CD8-positive, alpha-beta memory T cell (primary cell): ENCODE results near the gene FOXK2. TPM values are rescaled to one million over a fixed set of nuclear protein-coding genes. Genes with fewer than 3 reads are reported as not detected.
A peak's percentile ranks its signal among the peaks of the same experiment; 100 is the strongest.

Source experiments
- CTCF ChIA-PET: fragments of 350-600 bp; sonication (Branson Sonifier 250); formaldehyde crosslinking; loops from one replicate; lab custom pipeline; 2021; ENCODE audit warnings: antibody characterized with exemption; lab: Charles Lee
- POLR2A ChIA-PET: fragments of 350-600 bp; sonication (Branson Sonifier 250); formaldehyde crosslinking; loops from one replicate; lab custom pipeline; 2021; ENCODE audit warnings: antibody characterized with exemption; lab: Charles Lee
- DNase-seq, 5 donors: peaks; one replicate each; pipeline versions ENCODE4 v3.0.0 to v3.0.0-alpha.2; 2020 to 2022; ENCODE audit warnings: mixed read lengths in 1 of 5
- H3K27ac ChIP-seq: one replicate; pipeline ENCODE4 v1.7.0; 2013; ENCODE audit warnings: low read depth, mild to moderate bottlenecking, low read length, moderate library complexity
- H3K27me3 ChIP-seq: 2 replicates; pipeline ENCODE4 v1.7.0; 2013; ENCODE audit warnings: low read length, mild to moderate bottlenecking; ENCODE audit not compliant: insufficient read depth, poor library complexity, severe bottlenecking
- H3K36me3 ChIP-seq: 2 replicates; pipeline ENCODE4 v1.7.0; 2013; ENCODE audit warnings: mild to moderate bottlenecking, low read length, moderate library complexity; ENCODE audit not compliant: insufficient read depth
- H3K4me1 ChIP-seq: 2 replicates; pipeline ENCODE4 v1.7.0; 2013; ENCODE audit warnings: mild to moderate bottlenecking, low read length, moderate library complexity; ENCODE audit not compliant: insufficient read depth
- H3K4me3 ChIP-seq: 2 replicates; pipeline ENCODE4 v1.7.0; 2013; ENCODE audit warnings: mild to moderate bottlenecking, low read length
- H3K9me3 ChIP-seq: 2 replicates; pipeline ENCODE4 v1.7.0; 2013; ENCODE audit warnings: mild to moderate bottlenecking, low read length
- H3K27ac Mint-ChIP-seq, 8 donors: one replicate each; pipeline ENCODE4 v1.8.0; 2020 to 2021; ENCODE audit warnings: mixed read lengths in 8 of 8, mild to moderate bottlenecking in 6 of 8, inconsistent platforms in 3 of 8, moderate library complexity in 3 of 8
- H3K27me3 Mint-ChIP-seq, 2 donors: one replicate each; pipeline ENCODE4 v1.8.0; 2020 to 2021; ENCODE audit warnings: mixed read lengths in 2 of 2, mild to moderate bottlenecking in 1 of 2, moderate library complexity in 1 of 2
- H3K36me3 Mint-ChIP-seq, 3 donors: one replicate each; pipeline ENCODE4 v1.8.0; 2020 to 2021; ENCODE audit warnings: mixed read lengths in 3 of 3, inconsistent platforms in 1 of 3, mild to moderate bottlenecking in 1 of 3
- H3K4me1 Mint-ChIP-seq, 3 donors: one replicate each; pipeline ENCODE4 v1.8.0; 2020 to 2021; ENCODE audit warnings: mixed read lengths in 3 of 3, inconsistent platforms in 1 of 3, mild to moderate bottlenecking in 1 of 3
- H3K4me3 Mint-ChIP-seq, 7 donors: one replicate each; pipeline ENCODE4 v1.8.0; 2020 to 2021; ENCODE audit warnings: mixed read lengths in 7 of 7, mild to moderate bottlenecking in 6 of 7, moderate library complexity in 4 of 7, inconsistent platforms in 2 of 7
- H3K9me3 Mint-ChIP-seq, 5 donors: one replicate each; pipeline ENCODE4 v1.8.0; 2020 to 2022; ENCODE audit warnings: mixed read lengths in 5 of 5, mild to moderate bottlenecking in 3 of 5, moderate library complexity in 2 of 5, inconsistent platforms in 1 of 5
- polyA plus RNA-seq: library from polyadenylated mRNA; unstranded; fragments of 300-500 nt; fragmentation: Illumina TruSeq; gene quantifications from one replicate; pipeline ENCODE4 v1.2.3, GENCODE V29; 2021
- total RNA-seq, 2 experiments: library from RNA; stranded (reverse); gene quantifications; one replicate each; pipeline ENCODE4 v1.2.3, GENCODE V29; 2021

FOXK2 gene
- total and polyA plus RNA-seq, 3 experiments from 2014 or later = 8.2 to 71.2 (median 63.9) TPM

GRCh38 chr17:82609655-82610054, 90.1 kb downstream of the FOXK2 start:
- Histone ChIP-seq H3K27ac (no peak overlapping the region), H3K4me1 (no peaks in the 10 kb centered on the region), H3K27me3 (no peaks in the 10 kb centered on the region), H3K4me3 (no peak overlapping the region), H3K9me3 (no peaks in the 10 kb centered on the region), H3K36me3 (peaks cover 28% of the 10 kb centered on the region)
- CTCF ChIA-PET = no interaction called here
- Mint-ChIP-seq H3K36me3 (peaks cover 7 to 68% (median 13%) of the 10 kb centered on the region in 3 donors), H3K27me3 (no peaks in the 10 kb centered on the region), H3K27ac (peak overlapping the region in 4 of 8 donors; percentile 7 to 64 (median 56)), H3K4me1 (peaks cover 0 to 8% (median 5%) of the 10 kb centered on the region in 3 donors), H3K4me3 (no peak overlapping the region), H3K9me3 (no peaks in the 10 kb centered on the region)
- POLR2A ChIA-PET = no interaction called here
- DNase-seq = no peak

GRCh38 chr17:82611140-82612058, 91.9 kb downstream of the FOXK2 start:
- CTCF ChIA-PET = no interaction called here

GRCh38 chr17:82613283-82614094, 94.0 kb downstream of the FOXK2 start:
- H3K27me3 Mint-ChIP-seq = no peaks in the 10 kb centered on the region
- ChIA-PET CTCF (no interaction called here), POLR2A (no interaction called here)
- no peak for DNase-seq
- H3K9me3 ChIP-seq = no peaks in the 10 kb centered on the region
- H3K27ac ChIP-seq = no peak overlapping the region
- H3K4me1 ChIP-seq = no peaks in the 10 kb centered on the region
- H3K9me3 Mint-ChIP-seq = no peaks in the 10 kb centered on the region
- no peaks in the 10 kb centered on the region for H3K27me3 ChIP-seq
- peaks cover 0 to 8% (median 5%) of the 10 kb centered on the region in 3 donors for H3K4me1 Mint-ChIP-seq
- H3K4me3 ChIP-seq = no peak overlapping the region
- H3K36me3 ChIP-seq = peaks cover 39% of the 10 kb centered on the region
- peaks cover 12 to 77% (median 13%) of the 10 kb centered on the region in 3 donors for H3K36me3 Mint-ChIP-seq
- H3K4me3 Mint-ChIP-seq = no peak overlapping the region
- no peak overlapping the region for H3K27ac Mint-ChIP-seq

More at GRCh38 chr17:82611140-82612058, 91.9 kb downstream of the FOXK2 start:
- no peak for DNase-seq
- peak overlapping the region in 2 of 8 donors; percentile 19 to 65 for H3K27ac Mint-ChIP-seq
- Histone ChIP-seq H3K4me3 (no peak overlapping the region), H3K4me1 (no peaks in the 10 kb centered on the region), H3K9me3 (no peaks in the 10 kb centered on the region), H3K36me3 (peaks cover 32% of the 10 kb centered on the region), H3K27ac (no peak overlapping the region), H3K27me3 (no peaks in the 10 kb centered on the region)
- no peak overlapping the region for H3K4me3 Mint-ChIP-seq
- H3K36me3 Mint-ChIP-seq = peaks cover 12 to 70% (median 13%) of the 10 kb centered on the region in 3 donors
- H3K27me3 Mint-ChIP-seq = no peaks in the 10 kb centered on the region
- POLR2A ChIA-PET = no interaction called here
- H3K9me3 Mint-ChIP-seq = no peaks in the 10 kb centered on the region
- H3K4me1 Mint-ChIP-seq = peaks cover 0 to 8% (median 5%) of the 10 kb centered on the region in 3 donors

- no peak overlapping the region for H3K27ac Mint-ChIP-seq
- no peaks in the 10 kb centered on the region for H3K27me3 ChIP-seq
- CTCF ChIA-PET = no interaction called here
- no peaks in the 10 kb centered on the region for H3K9me3 ChIP-seq
- H3K4me3 ChIP-seq = no peak overlapping the region
- H3K27me3 Mint-ChIP-seq = no peaks in the 10 kb centered on the region
- peaks cover 0 to 8% (median 5%) of the 10 kb centered on the region in 3 donors for H3K4me1 Mint-ChIP-seq
- DNase-seq = no peak
- no peak overlapping the region for H3K4me3 Mint-ChIP-seq
- no peaks in the 10 kb centered on the region for H3K9me3 Mint-ChIP-seq
- peaks cover 46% of the 10 kb centered on the region for H3K36me3 ChIP-seq
- no peaks in the 10 kb centered on the region for H3K4me1 ChIP-seq
- POLR2A ChIA-PET = no interaction called here
- no peak overlapping the region for H3K27ac ChIP-seq
- H3K36me3 Mint-ChIP-seq = peaks cover 12 to 79% (median 16%) of the 10 kb centered on the region in 3 donors
Observed at GRCh38 chr17:82614095-82614631, 94.6 kb downstream of the FOXK2 start.

GRCh38 chr17:82615084-82616020, 95.8 kb downstream of the FOXK2 start:
- no peak overlapping the region for H3K4me3 Mint-ChIP-seq
- Histone ChIP-seq H3K9me3 (no peaks in the 10 kb centered on the region), H3K27me3 (no peaks in the 10 kb centered on the region), H3K4me1 (no peaks in the 10 kb centered on the region), H3K4me3 (no peak overlapping the region), H3K27ac (no peak overlapping the region), H3K36me3 (peaks cover 44% of the 10 kb centered on the region)
- POLR2A ChIA-PET = no interaction called here
- no peak for DNase-seq
- H3K9me3 Mint-ChIP-seq = no peaks in the 10 kb centered on the region
- H3K27ac Mint-ChIP-seq = no peak overlapping the region
- CTCF ChIA-PET = no interaction called here
- peaks cover 10 to 81% (median 12%) of the 10 kb centered on the region in 3 donors for H3K36me3 Mint-ChIP-seq
- peaks cover 0 to 2% (median 0%) of the 10 kb centered on the region in 3 donors for H3K4me1 Mint-ChIP-seq
- H3K27me3 Mint-ChIP-seq = no peaks in the 10 kb centered on the region

- Histone ChIP-seq H3K27ac (no peak overlapping the region), H3K4me1 (no peaks in the 10 kb centered on the region), H3K36me3 (peaks cover 49% of the 10 kb centered on the region), H3K9me3 (no peaks in the 10 kb centered on the region), H3K4me3 (no peak overlapping the region), H3K27me3 (no peaks in the 10 kb centered on the region)
- ChIA-PET CTCF (no interaction called here), POLR2A (no interaction called here)
- DNase-seq = no peak
- Mint-ChIP-seq H3K9me3 (no peaks in the 10 kb centered on the region), H3K27ac (peak overlapping the region in 1 of 8 donors; percentile 80), H3K27me3 (no peaks in the 10 kb centered on the region), H3K4me3 (no peak overlapping the region), H3K4me1 (peaks cover 0 to 2% (median 0%) of the 10 kb centered on the region in 3 donors), H3K36me3 (peaks cover 12 to 87% (median 12%) of the 10 kb centered on the region in 3 donors)
Observed at GRCh38 chr17:82616021-82616711, 96.6 kb downstream of the FOXK2 start.

- CTCF ChIA-PET = no interaction called here
- Mint-ChIP-seq H3K27me3 (no peaks in the 10 kb centered on the region), H3K9me3 (no peaks in the 10 kb centered on the region), H3K4me1 (no peaks in the 10 kb centered on the region), H3K27ac (peak overlapping the region in 2 of 8 donors; percentile 21 to 57), H3K36me3 (peaks cover 14 to 88% (median 16%) of the 10 kb centered on the region in 3 donors), H3K4me3 (no peak overlapping the region)
- Histone ChIP-seq H3K9me3 (no peaks in the 10 kb centered on the region), H3K27ac (no peak overlapping the region), H3K36me3 (peaks cover 62% of the 10 kb centered on the region), H3K27me3 (no peaks in the 10 kb centered on the region), H3K4me3 (no peak overlapping the region), H3K4me1 (no peaks in the 10 kb centered on the region)
- POLR2A ChIA-PET = no interaction called here
- DNase-seq = no peak
Observed at GRCh38 chr17:82619211-82619610, 99.7 kb downstream of the FOXK2 start.
